PC-3 (cell line): ENCODE results near the gene MBD3L5.

ENCODE experiments used
- EZH2 ChIP-seq: fragments of 300-600 bp; sonication (generic); IDR thresholded peaks from one replicate; pipeline ENCODE4 v1.6.1; 2017; ENCODE audit warnings: antibody characterized with exemption, mild to moderate bottlenecking, low read length; ENCODE audit not compliant: unreplicated experiment
- EZH2phosphoT487 ChIP-seq: fragments of 300-600 bp; sonication (generic); IDR thresholded peaks from 2 replicates; pipeline ENCODE4 v1.6.1; 2018; ENCODE audit warnings: mild to moderate bottlenecking, antibody characterized with exemption, low read length, borderline replicate concordance
- TF ChIP-seq, protein P1 (sequence below): fragments of 300-600 bp; sonication (generic); conservative IDR thresholded peaks from 2 replicates; pipeline ENCODE4 v1.5.1; 2017; ENCODE audit warnings: antibody characterized with exemption, low read depth, mild to moderate bottlenecking, low read length

DNA sequence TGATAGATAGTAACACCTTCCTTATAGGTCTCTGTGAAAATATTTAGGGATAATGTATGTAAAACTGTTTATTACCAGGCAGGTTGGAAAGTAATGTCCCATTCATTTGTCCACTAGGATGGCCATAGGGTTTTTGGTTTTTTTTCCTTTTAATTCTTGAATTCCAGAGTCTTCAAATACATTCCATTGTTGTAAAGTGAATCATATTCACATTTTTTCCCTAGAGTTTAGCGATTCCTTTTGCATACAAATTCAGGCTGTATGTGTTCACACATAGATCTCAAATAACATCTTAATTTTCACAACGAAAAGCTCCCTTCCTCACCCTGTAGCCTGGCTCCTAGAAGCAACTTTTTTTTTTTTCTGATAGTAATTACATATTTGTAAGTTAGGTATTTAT lies 37.3 kb downstream of the MBD3L5 start:
- TF ChIP-seq, protein P1, sequence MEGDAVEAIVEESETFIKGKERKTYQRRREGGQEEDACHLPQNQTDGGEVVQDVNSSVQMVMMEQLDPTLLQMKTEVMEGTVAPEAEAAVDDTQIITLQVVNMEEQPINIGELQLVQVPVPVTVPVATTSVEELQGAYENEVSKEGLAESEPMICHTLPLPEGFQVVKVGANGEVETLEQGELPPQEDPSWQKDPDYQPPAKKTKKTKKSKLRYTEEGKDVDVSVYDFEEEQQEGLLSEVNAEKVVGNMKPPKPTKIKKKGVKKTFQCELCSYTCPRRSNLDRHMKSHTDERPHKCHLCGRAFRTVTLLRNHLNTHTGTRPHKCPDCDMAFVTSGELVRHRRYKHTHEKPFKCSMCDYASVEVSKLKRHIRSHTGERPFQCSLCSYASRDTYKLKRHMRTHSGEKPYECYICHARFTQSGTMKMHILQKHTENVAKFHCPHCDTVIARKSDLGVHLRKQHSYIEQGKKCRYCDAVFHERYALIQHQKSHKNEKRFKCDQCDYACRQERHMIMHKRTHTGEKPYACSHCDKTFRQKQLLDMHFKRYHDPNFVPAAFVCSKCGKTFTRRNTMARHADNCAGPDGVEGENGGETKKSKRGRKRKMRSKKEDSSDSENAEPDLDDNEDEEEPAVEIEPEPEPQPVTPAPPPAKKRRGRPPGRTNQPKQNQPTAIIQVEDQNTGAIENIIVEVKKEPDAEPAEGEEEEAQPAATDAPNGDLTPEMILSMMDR = no peak
- TF ChIP-seq EZH2 = no peak
- TF ChIP-seq EZH2phosphoT487 = no peak
